Endothelial cell of umbilical vein (primary cell): ENCODE measurements around the gene WNT7B. TPM values are rescaled to one million over a fixed set of nuclear protein-coding genes. Genes with fewer than 3 reads are reported as not detected.

ENCODE experiments used
- BruUV-seq: library from RNA; stranded (reverse); fragments of 400-500 nt; replicated peaks from 2 replicates; lab custom pipeline; 2021; lab: Mats Ljungman, UMichigan
- CTCF ChIA-PET: fragments of 300-600, 350-600 bp; sonication (Branson Sonifier 250); formaldehyde crosslinking; loops from one replicate; lab custom pipeline; 2021; ENCODE audit warnings: antibody characterized with exemption, inconsistent platforms; lab: Charles Lee
- POLR2A ChIA-PET: fragments of 300-600, 350-600 bp; sonication (Branson Sonifier 250); formaldehyde crosslinking; loops from one replicate; lab custom pipeline; 2021; ENCODE audit warnings: antibody characterized with exemption, inconsistent platforms; lab: Charles Lee
- DNase-seq: peaks from one replicate; pipeline ENCODE4 v3.0.0-alpha.2; 2011; ENCODE audit warnings: low read depth, low spot score
- FAIRE-seq: peaks from 2 replicates; lab custom pipeline; 2011; peaks lifted over from hg19 to GRCh38; lab: Jason Lieb, UNC
- H2AFZ ChIP-seq: 2 replicates; pipeline ENCODE4 v1.6.0; 2012; ENCODE audit warnings: low read depth, low read length, control low read depth, inconsistent platforms
- H3K27ac ChIP-seq: 2 replicates; pipeline ENCODE4 v1.5.1; 2011; ENCODE audit warnings: low read depth, mild to moderate bottlenecking, control low read depth, low read length, moderate library complexity; ENCODE audit not compliant: insufficient read depth
- H3K27me3 ChIP-seq, 2 experiments: 2 replicates each; pipeline versions ENCODE4 v1.6.0 to v1.6.1; 2011; ENCODE audit warnings: low read length in 2 of 2, mixed read lengths in 1 of 2; ENCODE audit not compliant: control insufficient read depth in 2 of 2, insufficient read depth in 2 of 2
- H3K36me3 ChIP-seq, 2 experiments: 2 replicates in 1 of 2; 3 replicates in 1 of 2; pipeline ENCODE4 v1.5.1; 2011; ENCODE audit warnings: low read length in 2 of 2, mild to moderate bottlenecking in 1 of 2, moderate library complexity in 1 of 2; ENCODE audit not compliant: control insufficient read depth in 2 of 2, insufficient read depth in 2 of 2; ENCODE audit errors: extremely low read depth in 1 of 2
- H3K4me1 ChIP-seq: 3 replicates; pipeline ENCODE4 v1.5.1; 2011; ENCODE audit warnings: mild to moderate bottlenecking, low read length; ENCODE audit not compliant: control insufficient read depth, insufficient read depth; ENCODE audit errors: extremely low read depth
- H3K4me2 ChIP-seq: 2 replicates; pipeline ENCODE4 v1.6.1; 2011; ENCODE audit warnings: low read length, control low read depth, mixed read lengths; ENCODE audit not compliant: insufficient read depth
- H3K4me3 ChIP-seq, 3 experiments: fragments of 200-600 bp in 1 of 3; sonication (generic), shearing (Covaris generic) in 1 of 3; replicated peaks in 1 of 3; 2 replicates each; pipeline ENCODE4 v1.5.1; 2011 to 2016; ENCODE audit warnings: control low read depth in 3 of 3, low read length in 3 of 3, mild to moderate bottlenecking in 2 of 3, inconsistent platforms in 1 of 3, low read depth in 1 of 3, moderate library complexity in 1 of 3; ENCODE audit not compliant: insufficient read depth in 1 of 3
- H3K79me2 ChIP-seq: 2 replicates; pipeline ENCODE4 v1.6.0; 2012; ENCODE audit warnings: low read length, inconsistent platforms; ENCODE audit not compliant: control insufficient read depth, insufficient read depth
- H3K9ac ChIP-seq: replicated peaks from 2 replicates; pipeline ENCODE3; 2011; ENCODE audit warnings: low read length, control low read depth; ENCODE audit not compliant: insufficient read depth; ENCODE audit errors: extremely low read depth
- H3K9me1 ChIP-seq: replicated peaks from 3 replicates; pipeline ENCODE4 v1.6.0; 2011; ENCODE audit warnings: mild to moderate bottlenecking, low read length; ENCODE audit not compliant: control insufficient read depth, insufficient read depth; ENCODE audit errors: extremely low read depth
- H3K9me3 ChIP-seq: replicated peaks from 2 replicates; pipeline ENCODE4 v1.5.1; 2012; ENCODE audit warnings: low read length, inconsistent platforms; ENCODE audit not compliant: control insufficient read depth, insufficient read depth
- H4K20me1 ChIP-seq: replicated peaks from 2 replicates; pipeline ENCODE3; 2011; ENCODE audit warnings: mild to moderate bottlenecking, low read length; ENCODE audit not compliant: control insufficient read depth, insufficient read depth; ENCODE audit errors: extremely low read depth
- EZH2 ChIP-seq: IDR thresholded peaks from 2 replicates; pipeline ENCODE4 v1.6.1; 2012; ENCODE audit warnings: borderline replicate concordance, low read depth, mild to moderate bottlenecking, moderate library complexity, low read length, inconsistent platforms; ENCODE audit not compliant: severe bottlenecking
- FOS ChIP-seq: IDR thresholded peaks from 2 replicates; pipeline ENCODE4 v1.6.1; 2011; ENCODE audit warnings: mild to moderate bottlenecking, low read length, moderate library complexity, borderline replicate concordance; ENCODE audit not compliant: insufficient read depth
- JUN ChIP-seq: IDR thresholded peaks from 2 replicates; pipeline ENCODE4 v1.6.1; 2011; ENCODE audit warnings: borderline replicate concordance, low read depth; ENCODE audit not compliant: insufficient read length, insufficient read depth
- POLR2A ChIP-seq: IDR thresholded peaks from 2 replicates; pipeline ENCODE4 v1.6.1; 2012; ENCODE audit warnings: low read depth, mild to moderate bottlenecking, control low read depth, low read length
- POLR2AphosphoS5 ChIP-seq: IDR thresholded peaks from 2 replicates; pipeline ENCODE4 v1.6.1; 2012; ENCODE audit warnings: low read depth, mild to moderate bottlenecking, control low read depth, low read length, moderate library complexity; ENCODE audit not compliant: insufficient read depth
- dilution Hi-C: fragments of 300-500 bp; cut with MboI; formaldehyde crosslinking; loops from one replicate; pipeline ENCODE4 v1.15.0; 2019; ENCODE audit warnings: low sequenced_read_pairs; ENCODE audit not compliant: extremely low pct_ligation_motif_present
- intact Hi-C: fragments of 100-400 bp; cut with micrococcal nuclease; formaldehyde crosslinking; loops from one replicate; pipeline ENCODE4 v1.10.0; 2022
- polyA plus RNA-seq, 4 experiments: library from polyadenylated mRNA; depleted of rRNA in 3 of 4; stranded (reverse) in 3 of 4; unstranded in 1 of 4; fragments of >200 nt; gene quantifications; 2 replicates each; pipeline versions ENCODE4 v1.2.1 to v1.2.3, GENCODE V29; 2011 to 2012; ENCODE audit warnings: missing spikeins in 1 of 4
- total RNA-seq: library from RNA; stranded (reverse); gene quantifications from 2 replicates; pipeline ENCODE4 v1.2.3, GENCODE V29; 2021

Gene WNT7B
- total and polyA plus RNA-seq, 2 donors (not counting 3 experiments of a cell fraction or from before 2014, with no cell fraction given) = not detected

DNA sequence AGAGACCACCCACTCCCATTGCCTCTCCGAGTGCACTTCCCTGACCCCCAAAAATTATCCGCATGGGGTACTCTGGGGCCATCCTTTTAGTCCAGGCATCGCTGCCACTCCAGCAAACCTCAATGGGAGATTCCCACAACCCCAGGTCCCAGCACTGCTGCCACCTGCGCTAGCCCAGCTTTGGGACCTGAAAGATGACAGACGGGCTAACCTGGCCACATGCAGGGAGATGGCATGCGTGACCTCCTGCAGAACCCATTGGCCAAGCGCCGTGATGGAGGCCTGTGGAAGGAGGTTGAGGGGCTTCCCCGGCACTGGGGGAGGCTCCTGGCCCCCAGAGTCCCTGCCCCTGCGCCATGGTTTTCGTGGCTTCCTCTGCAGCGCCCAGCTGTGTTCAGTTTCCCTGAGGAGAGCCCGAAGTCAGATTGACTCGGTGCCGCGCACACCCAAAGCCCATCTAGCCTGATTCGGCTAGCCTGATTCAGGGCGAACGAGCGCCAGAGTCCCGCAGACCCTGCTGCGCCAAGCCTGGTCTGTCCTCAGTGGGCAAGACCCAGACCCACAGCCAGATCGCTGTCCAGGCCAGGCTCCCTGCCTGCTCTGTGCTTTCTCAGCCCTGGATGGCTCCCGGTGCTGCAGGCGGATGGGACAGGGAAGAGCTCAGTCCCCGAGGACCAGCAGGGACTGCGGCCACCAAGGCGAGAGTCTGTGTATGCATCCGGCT lies 751 bp upstream of the WNT7B start:
- Histone ChIP-seq H4K20me1 (no peaks in the 10 kb centered on the region), H3K4me3 (no peak overlapping the region), H3K27me3 (peaks cover 41 to 46% of the 10 kb centered on the region in 2 experiments), H3K4me2 (no peak overlapping the region), H3K27ac (no peak overlapping the region), H3K36me3 (no peaks in the 10 kb centered on the region), H3K79me2 (no peaks in the 10 kb centered on the region), H2AFZ (no peak overlapping the region), H3K9ac (no peak overlapping the region), H3K9me1 (no peaks in the 10 kb centered on the region), H3K9me3 (no peaks in the 10 kb centered on the region), H3K4me1 (no peaks in the 10 kb centered on the region)
- no peak for FAIRE-seq
- DNase-seq = no peak
- dilution Hi-C loops = no loop called here
- ChIA-PET CTCF (interaction anchor here (0.9 to 1.0 kb wide), 3 partner anchors 18 to 423 kb away, joined by 4 to 6 read pairs (median 4); no protein-coding TSS in a partner anchor), POLR2A (no interaction called here)
- TF ChIP-seq POLR2AphosphoS5 (no peak), POLR2A (no peak), EZH2 (peak; percentile 97), JUN (no peak)
- BruUV-seq = no TSS peak
- intact Hi-C loops = no loop called here

GRCh38 chr22:45976254-45977002 lies 534 bp downstream of the WNT7B start:
- H3K4me1 ChIP-seq = peaks cover 3% of the 10 kb centered on the region
- no peak for FAIRE-seq
- ChIA-PET POLR2A (no interaction called here), CTCF (interaction anchor here (0.6 to 1.1 kb wide), 4 partner anchors 15 to 331 kb away, joined by 3 to 5 read pairs (median 4); no protein-coding TSS in a partner anchor)
- TF ChIP-seq EZH2 (peak; percentile 73), FOS (no peak)
- no peaks in the 10 kb centered on the region for H3K9me3 ChIP-seq
- H3K9ac ChIP-seq = no peak overlapping the region
- BruUV-seq = no TSS peak
- H3K27ac ChIP-seq = no peak overlapping the region
- intact Hi-C loops (no loop called here), dilution Hi-C loops (no loop called here)
- H3K4me3 ChIP-seq = no peak overlapping the region
- no peak overlapping the region for H3K4me2 ChIP-seq
- no peaks in the 10 kb centered on the region for H4K20me1 ChIP-seq
- H3K36me3 ChIP-seq = no peaks in the 10 kb centered on the region
- peaks cover 47 to 57% of the 10 kb centered on the region in 2 experiments for H3K27me3 ChIP-seq
- H3K79me2 ChIP-seq = no peaks in the 10 kb centered on the region
- no peak overlapping the region for H2AFZ ChIP-seq
- no peak for DNase-seq
- no peaks in the 10 kb centered on the region for H3K9me1 ChIP-seq
